Body of pancreas (tissue), 4 donors: ENCODE results near the gene RTRAF.

Experiments
- POLR2A ChIP-seq, 3 donors: fragments of 450-650 bp; IDR thresholded peaks; one replicate each; pipeline ENCODE4 v1.6.1; 2016; ENCODE audit warnings: antibody characterized with exemption in 3 of 3, mild to moderate bottlenecking in 2 of 3
- TF ChIP-seq, protein P1 (sequence below), 7 experiments: fragments of 450-650 bp in 4 of 7; fragments of 200-600 bp in 3 of 7; sonication (generic) in 3 of 7; IDR thresholded peaks; one replicate each; pipeline ENCODE4 v1.5.1; 2016 to 2019; ENCODE audit warnings: antibody characterized with exemption in 7 of 7

DNA sequence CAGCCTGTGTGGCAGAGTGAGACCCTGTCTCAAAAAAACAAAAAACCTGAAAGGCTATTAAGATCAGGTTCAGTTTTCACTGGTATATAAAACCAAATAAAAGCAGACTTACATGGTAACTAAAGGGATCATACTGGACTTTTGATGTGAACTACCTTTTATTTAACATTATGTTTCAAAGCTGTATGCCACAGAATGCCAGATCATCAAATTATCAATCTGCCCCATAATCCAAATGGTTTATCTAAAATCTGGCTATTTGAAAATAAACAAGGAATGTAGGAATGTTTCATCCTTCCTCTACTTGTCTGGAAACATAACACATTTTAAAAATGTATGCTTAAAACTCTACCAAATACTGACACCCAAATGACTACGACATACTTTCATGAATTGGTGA, 65.3 kb downstream of the RTRAF start:
- TF ChIP-seq, protein P1, sequence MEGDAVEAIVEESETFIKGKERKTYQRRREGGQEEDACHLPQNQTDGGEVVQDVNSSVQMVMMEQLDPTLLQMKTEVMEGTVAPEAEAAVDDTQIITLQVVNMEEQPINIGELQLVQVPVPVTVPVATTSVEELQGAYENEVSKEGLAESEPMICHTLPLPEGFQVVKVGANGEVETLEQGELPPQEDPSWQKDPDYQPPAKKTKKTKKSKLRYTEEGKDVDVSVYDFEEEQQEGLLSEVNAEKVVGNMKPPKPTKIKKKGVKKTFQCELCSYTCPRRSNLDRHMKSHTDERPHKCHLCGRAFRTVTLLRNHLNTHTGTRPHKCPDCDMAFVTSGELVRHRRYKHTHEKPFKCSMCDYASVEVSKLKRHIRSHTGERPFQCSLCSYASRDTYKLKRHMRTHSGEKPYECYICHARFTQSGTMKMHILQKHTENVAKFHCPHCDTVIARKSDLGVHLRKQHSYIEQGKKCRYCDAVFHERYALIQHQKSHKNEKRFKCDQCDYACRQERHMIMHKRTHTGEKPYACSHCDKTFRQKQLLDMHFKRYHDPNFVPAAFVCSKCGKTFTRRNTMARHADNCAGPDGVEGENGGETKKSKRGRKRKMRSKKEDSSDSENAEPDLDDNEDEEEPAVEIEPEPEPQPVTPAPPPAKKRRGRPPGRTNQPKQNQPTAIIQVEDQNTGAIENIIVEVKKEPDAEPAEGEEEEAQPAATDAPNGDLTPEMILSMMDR (IDR thresholded peaks at IDR 0.05): no peak
- no peak for TF ChIP-seq POLR2A (IDR thresholded peaks at IDR 0.05)
